DOHH2 (cell line): ENCODE data around the gene SKAP1.

Source experiments
- H3F3A ChIP-seq: fragments of 200-600 bp; sonication (generic), shearing (Covaris generic); 2 replicates; pipeline ENCODE4 v1.6.0; 2016; ENCODE audit warnings: antibody characterized with exemption, mild to moderate bottlenecking; ENCODE audit not compliant: control insufficient read depth, insufficient read depth
- H3K27ac ChIP-seq: fragments of 200-600 bp; sonication (generic); 2 replicates; pipeline ENCODE4 v1.5.1; 2014; ENCODE audit warnings: low read depth, mild to moderate bottlenecking, low read length, moderate library complexity
- H3K27me3 ChIP-seq: fragments of 200-600 bp; sonication (generic); 2 replicates; pipeline ENCODE4 v1.6.1; 2014; ENCODE audit warnings: mild to moderate bottlenecking, low read length, mixed read lengths; ENCODE audit not compliant: control insufficient read depth
- H3K36me3 ChIP-seq: fragments of 200-600 bp; sonication (generic); 2 replicates; pipeline ENCODE4 v1.6.1; 2014; ENCODE audit warnings: mild to moderate bottlenecking, low read length, moderate library complexity, mixed read lengths; ENCODE audit not compliant: control insufficient read depth
- H3K4me1 ChIP-seq: fragments of 200-600 bp; sonication (generic); 2 replicates; pipeline ENCODE4 v1.6.1; 2014; ENCODE audit warnings: mild to moderate bottlenecking, low read length, mixed read lengths; ENCODE audit not compliant: control insufficient read depth
- H3K4me2 ChIP-seq: fragments of 200-600 bp; sonication (generic); 2 replicates; pipeline ENCODE4 v1.6.0; 2014; ENCODE audit warnings: mild to moderate bottlenecking, low read length, moderate library complexity
- H3K4me3 ChIP-seq: fragments of 200-600 bp; sonication (generic); 2 replicates; pipeline ENCODE4 v1.5.1; 2014; ENCODE audit warnings: mild to moderate bottlenecking, low read length, mixed read lengths
- H3K79me2 ChIP-seq: fragments of 200-600 bp; sonication (generic); 2 replicates; pipeline ENCODE4 v1.6.1; 2014; ENCODE audit warnings: mild to moderate bottlenecking, low read length, mixed read lengths; ENCODE audit not compliant: control insufficient read depth
- H3K9me2 ChIP-seq: fragments of 200-600 bp; sonication (generic); replicated peaks from 2 replicates; pipeline ENCODE4 v1.6.1; 2014; ENCODE audit warnings: mild to moderate bottlenecking, low read length, mixed read lengths; ENCODE audit not compliant: control insufficient read depth
- H3K9me3 ChIP-seq: fragments of 200-600 bp; sonication (generic); 2 replicates; pipeline ENCODE4 v1.6.1; 2014; ENCODE audit warnings: antibody characterized with exemption, low read length, mixed read lengths; ENCODE audit not compliant: control insufficient read depth, insufficient read depth
- H4K20me1 ChIP-seq: fragments of 200-600 bp; sonication (generic); 2 replicates; pipeline ENCODE4 v1.6.0; 2014; ENCODE audit warnings: low read depth, mild to moderate bottlenecking, antibody characterized with exemption, low read length, moderate library complexity; ENCODE audit not compliant: control insufficient read depth, insufficient read depth
- CTCF ChIP-seq: fragments of 200-600 bp; sonication (generic); IDR thresholded peaks from one replicate; pipeline ENCODE4 v1.5.1; 2014; ENCODE audit warnings: antibody characterized with exemption, mild to moderate bottlenecking, low read depth, low read length; ENCODE audit not compliant: poor library complexity, severe bottlenecking
- EZH2phosphoT487 ChIP-seq: fragments of 200-600 bp; sonication (generic); IDR thresholded peaks from 2 replicates; pipeline ENCODE4 v1.6.1; 2017; ENCODE audit warnings: borderline replicate concordance, mild to moderate bottlenecking, antibody characterized with exemption, low read length, moderate library complexity, mixed read lengths

SKAP1 gene

GRCh38 chr17:48155889-48156611 is 274.0 kb downstream of the SKAP1 start:
- no peaks in the 10 kb centered on the region for H3K9me2 ChIP-seq
- H3K4me1 ChIP-seq: no peaks in the 10 kb centered on the region
- no peaks in the 10 kb centered on the region for H4K20me1 ChIP-seq
- no peaks in the 10 kb centered on the region for H3F3A ChIP-seq
- no peak overlapping the region for H3K4me3 ChIP-seq
- H3K27me3 ChIP-seq: peaks cover 8% of the 10 kb centered on the region
- H3K36me3 ChIP-seq: no peaks in the 10 kb centered on the region
- no peak overlapping the region for H3K4me2 ChIP-seq
- no peaks in the 10 kb centered on the region for H3K79me2 ChIP-seq
- TF ChIP-seq EZH2phosphoT487 (no peak), CTCF (no peak)
- H3K27ac ChIP-seq: no peak overlapping the region
- H3K9me3 ChIP-seq: no peaks in the 10 kb centered on the region

- Histone ChIP-seq H3K27ac (no peak overlapping the region), H3K4me1 (no peaks in the 10 kb centered on the region), H3K9me3 (no peaks in the 10 kb centered on the region), H3K9me2 (no peaks in the 10 kb centered on the region), H3K36me3 (no peaks in the 10 kb centered on the region), H3K27me3 (peaks cover 4% of the 10 kb centered on the region; the same call in 1 of the 2 replicates), H3K79me2 (no peaks in the 10 kb centered on the region), H3K4me3 (no peak overlapping the region), H3F3A (no peaks in the 10 kb centered on the region), H4K20me1 (no peaks in the 10 kb centered on the region), H3K4me2 (no peak overlapping the region)
- TF ChIP-seq EZH2phosphoT487: no peak
- no peak for TF ChIP-seq CTCF
Observed at GRCh38 chr17:48153691-48154358, 276.2 kb downstream of the SKAP1 start.

- no peaks in the 10 kb centered on the region for H3K4me1 ChIP-seq
- no peaks in the 10 kb centered on the region for H3F3A ChIP-seq
- no peak overlapping the region for H3K4me3 ChIP-seq
- H3K27me3 ChIP-seq: peaks cover 4% of the 10 kb centered on the region; the same call in 1 of the 2 replicates
- no peaks in the 10 kb centered on the region for H3K36me3 ChIP-seq
- no peak overlapping the region for H3K4me2 ChIP-seq
- H4K20me1 ChIP-seq: no peaks in the 10 kb centered on the region
- H3K9me2 ChIP-seq: no peaks in the 10 kb centered on the region
- H3K79me2 ChIP-seq: no peaks in the 10 kb centered on the region
- no peak overlapping the region for H3K27ac ChIP-seq
- TF ChIP-seq CTCF (no peak), EZH2phosphoT487 (no peak)
- no peaks in the 10 kb centered on the region for H3K9me3 ChIP-seq
Observed at GRCh38 chr17:48152289-48152688, 277.7 kb downstream of the SKAP1 start.
